Astrocyte of the spinal cord (primary cell): ENCODE measurements around the gene CPEB2.

Source experiments
- DNase-seq: peaks from one replicate; pipeline ENCODE4 v3.0.0; 2011; ENCODE audit warnings: low read depth, low spot score
- H3K4me3 ChIP-seq: 2 replicates; pipeline ENCODE4 v1.5.1; 2011; ENCODE audit warnings: low read depth, mild to moderate bottlenecking, low read length, moderate library complexity
- in situ Hi-C: cut with HindIII; loops from 2 replicates; pipeline ENCODE4 v1.10.0; 2017; ENCODE audit warnings: low sequenced_read_pairs
- TF ChIP-seq, protein P1 (sequence below): IDR thresholded peaks from 2 replicates; pipeline ENCODE4 v1.5.1; 2012; ENCODE audit warnings: low read depth, mild to moderate bottlenecking, low read length, inconsistent platforms

Gene CPEB2

DNA sequence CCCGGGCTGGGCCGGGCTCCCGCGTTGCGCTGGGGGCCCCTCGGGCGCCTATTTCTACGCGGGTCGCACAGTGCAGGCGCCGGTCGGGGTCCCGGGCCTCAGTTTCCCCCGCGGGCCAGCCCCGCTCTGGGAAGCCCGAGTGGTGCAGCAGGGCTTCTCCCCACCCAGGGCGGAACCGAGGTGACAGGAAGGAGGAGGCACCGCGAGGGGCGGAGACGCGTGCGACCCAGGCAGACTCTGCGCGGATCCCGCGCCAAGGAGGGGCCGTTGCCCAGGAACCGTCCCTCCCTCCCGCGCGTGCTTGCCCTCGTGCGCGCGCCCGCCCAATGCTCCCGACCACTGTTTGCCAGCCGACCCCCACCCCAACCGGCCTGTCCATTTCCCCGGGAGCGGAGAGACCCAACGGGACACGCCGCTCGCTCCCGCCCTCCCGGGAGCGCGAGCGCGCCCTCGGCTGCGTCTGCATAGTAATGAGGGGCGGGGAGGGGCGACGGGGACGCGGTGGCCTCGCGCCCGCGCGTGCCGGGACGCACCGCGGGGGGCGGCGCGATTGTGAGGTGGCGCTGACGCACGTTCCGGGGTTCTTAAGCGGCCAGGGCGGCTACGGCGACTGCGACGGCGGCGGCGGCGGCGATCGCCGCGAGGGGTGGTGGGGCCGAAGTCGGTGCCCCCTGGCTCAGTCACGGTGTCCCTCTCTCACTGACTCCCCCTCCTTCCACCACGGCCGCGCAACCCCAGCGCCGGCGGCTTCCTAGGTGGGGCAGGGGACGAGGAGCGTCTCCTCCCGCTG is at the start of gene CPEB2:
CPEB2 (plus strand) TSS at position 613 of the 790 bp plus-strand sequence. CDS start 193 bp downstream, outside the sequence.
- peak within 1 kb of the TSS; percentile 93 for H3K4me3 ChIP-seq
- TF ChIP-seq, protein P1, sequence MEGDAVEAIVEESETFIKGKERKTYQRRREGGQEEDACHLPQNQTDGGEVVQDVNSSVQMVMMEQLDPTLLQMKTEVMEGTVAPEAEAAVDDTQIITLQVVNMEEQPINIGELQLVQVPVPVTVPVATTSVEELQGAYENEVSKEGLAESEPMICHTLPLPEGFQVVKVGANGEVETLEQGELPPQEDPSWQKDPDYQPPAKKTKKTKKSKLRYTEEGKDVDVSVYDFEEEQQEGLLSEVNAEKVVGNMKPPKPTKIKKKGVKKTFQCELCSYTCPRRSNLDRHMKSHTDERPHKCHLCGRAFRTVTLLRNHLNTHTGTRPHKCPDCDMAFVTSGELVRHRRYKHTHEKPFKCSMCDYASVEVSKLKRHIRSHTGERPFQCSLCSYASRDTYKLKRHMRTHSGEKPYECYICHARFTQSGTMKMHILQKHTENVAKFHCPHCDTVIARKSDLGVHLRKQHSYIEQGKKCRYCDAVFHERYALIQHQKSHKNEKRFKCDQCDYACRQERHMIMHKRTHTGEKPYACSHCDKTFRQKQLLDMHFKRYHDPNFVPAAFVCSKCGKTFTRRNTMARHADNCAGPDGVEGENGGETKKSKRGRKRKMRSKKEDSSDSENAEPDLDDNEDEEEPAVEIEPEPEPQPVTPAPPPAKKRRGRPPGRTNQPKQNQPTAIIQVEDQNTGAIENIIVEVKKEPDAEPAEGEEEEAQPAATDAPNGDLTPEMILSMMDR = no peak
- DNase-seq = peak; percentile 99
- in situ Hi-C loops = no loop called here

DNA sequence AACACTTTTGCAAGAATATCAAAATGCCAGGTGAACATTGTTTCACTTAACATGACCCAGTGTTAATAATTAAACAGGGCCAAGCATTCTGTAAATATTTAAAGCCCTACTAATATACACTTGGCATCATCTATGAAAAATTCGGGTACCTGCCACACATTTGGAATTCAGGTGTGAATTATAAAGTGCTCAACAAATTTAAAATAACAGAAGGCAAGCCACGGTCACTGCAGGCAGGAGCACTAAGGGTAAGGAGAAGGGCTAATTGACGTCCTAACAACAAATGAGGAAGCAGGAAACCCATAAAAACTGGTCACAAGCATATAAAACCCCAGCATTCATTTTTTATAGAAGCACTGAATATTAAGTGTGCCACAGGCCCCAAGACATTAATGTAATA is 43.8 kb upstream of the CPEB2 start:
- in situ Hi-C loops = no loop called here
- TF ChIP-seq, protein P1 = no peak

GRCh38 chr4:14961292-14961691 is 41.0 kb upstream of the CPEB2 start:
- in situ Hi-C loops = no loop called here
- H3K4me3 ChIP-seq = no peak overlapping the region
- DNase-seq = no peak
- TF ChIP-seq, protein P1 = no peak

More for the DNA sequence above, 43.8 kb upstream of the CPEB2 start:
- DNase-seq = no peak
- H3K4me3 ChIP-seq = no peak overlapping the region

DNA sequence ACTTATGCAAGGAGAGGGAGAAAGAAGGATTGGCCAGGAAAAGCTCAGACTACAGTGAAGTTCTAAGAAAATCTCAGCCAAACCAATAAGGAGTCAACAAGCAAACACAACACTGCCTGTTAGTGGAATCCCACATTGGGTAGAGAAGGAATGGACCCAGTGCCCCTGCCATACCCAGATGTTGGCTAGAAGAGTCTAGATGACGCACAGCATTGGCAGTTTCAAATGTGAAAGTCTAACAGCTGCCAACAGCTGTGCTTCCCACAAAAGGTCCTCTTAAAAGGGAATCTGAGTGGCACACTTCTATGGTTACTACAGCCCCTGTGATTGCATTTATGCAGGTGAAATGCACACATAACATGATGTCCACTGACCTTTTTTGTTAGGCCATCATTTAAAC is 37.2 kb upstream of the CPEB2 start:
- TF ChIP-seq, protein P1 = no peak
- no peak for DNase-seq
- H3K4me3 ChIP-seq = no peak overlapping the region
- in situ Hi-C loops = no loop called here

- no peak overlapping the region for H3K4me3 ChIP-seq
- DNase-seq = no peak
- in situ Hi-C loops = no loop called here
- TF ChIP-seq, protein P1 = no peak
Measured at GRCh38 chr4:14967982-14968381, 34.3 kb upstream of the CPEB2 start.

GRCh38 chr4:14977830-14978229 is 24.5 kb upstream of the CPEB2 start:
- TF ChIP-seq, protein P1 = no peak
- H3K4me3 ChIP-seq = no peak overlapping the region
- in situ Hi-C loops = no loop called here
- DNase-seq = no peak
